A549 (cell line): Measurements from ENCODE around the gene KCNQ1.

Source experiments
- BHLHE40 ChIP-seq: IDR thresholded peaks from 2 replicates; pipeline ENCODE4 v1.6.1; 2012; ENCODE audit warnings: low read depth, low read length, inconsistent platforms
- CBX2 ChIP-seq: fragments of 200-600 bp; sonication (generic); IDR thresholded peaks from 2 replicates; pipeline ENCODE4 v1.6.1; 2016; ENCODE audit warnings: low read depth, mild to moderate bottlenecking, borderline replicate concordance
- CEBPB ChIP-seq, 2 experiments: fragments of >200 bp in 1 of 2; sonication (Bioruptor Twin) in 1 of 2; formaldehyde crosslinking in 1 of 2; IDR thresholded peaks; 2 replicates each; pipeline ENCODE4 v1.6.1; 2012 to 2016
- CTCF ChIP-seq: fragments of >200 bp; sonication (Bioruptor Twin); formaldehyde crosslinking; IDR thresholded peaks from 3 replicates; pipeline ENCODE4 v1.5.1; 2016
- ESRRA ChIP-seq: fragments of 150-350 bp; IDR thresholded peaks from 2 replicates; pipeline ENCODE4 v1.6.1; 2014; ENCODE audit warnings: mild to moderate bottlenecking, low read length, borderline replicate concordance
- HDAC2 ChIP-seq: fragments of 200-600 bp; sonication (generic); IDR thresholded peaks from 2 replicates; pipeline ENCODE4 v1.6.1; 2016
- KDM1A ChIP-seq: fragments of 200-600 bp; sonication (generic); IDR thresholded peaks from 2 replicates; pipeline ENCODE4 v1.6.1; 2016; ENCODE audit warnings: low read depth, mild to moderate bottlenecking
- NR3C1 ChIP-seq: fragments of >200 bp; sonication (Bioruptor Twin); formaldehyde crosslinking; IDR thresholded peaks from 3 replicates; pipeline ENCODE4 v1.6.1; 2017
- POLR2A ChIP-seq: IDR thresholded peaks from 2 replicates; pipeline ENCODE4 v1.6.1; 2012; ENCODE audit warnings: mild to moderate bottlenecking, low read length
- REST ChIP-seq: fragments of 200-600 bp; sonication (generic); IDR thresholded peaks from 2 replicates; pipeline ENCODE4 v1.6.1; 2016; ENCODE audit warnings: antibody characterized with exemption, mild to moderate bottlenecking, moderate library complexity

- TF ChIP-seq CBX2 (no peak), NR3C1 (no peak), CTCF (no peak), BHLHE40 (no peak), REST (no peak), KDM1A (no peak), HDAC2 (no peak), ESRRA (no peak), POLR2A (no peak), CEBPB (IDR thresholded peaks at IDR 0.05) (no peak)
These were observed 326.0 kb downstream of the KCNQ1 start for GRCh38 chr11:2770761-2771301.
